H9 (cell line): Measurements from ENCODE around the gene RPL27. TPM values are rescaled to one million over a fixed set of nuclear protein-coding genes. Genes with fewer than 3 reads are reported as not detected.

ENCODE experiments used
- DNase-seq: peaks from one replicate; pipeline ENCODE4 v3.0.0-alpha.2; 2017
- H2AFZ ChIP-seq: one replicate; pipeline ENCODE4 v1.6.1; 2013; ENCODE audit warnings: mild to moderate bottlenecking, low read length, control low read depth, moderate library complexity
- H2AK5ac ChIP-seq: 2 replicates; pipeline ENCODE4 v1.6.1; 2013; ENCODE audit warnings: low read length, control low read depth, mixed read lengths; ENCODE audit not compliant: insufficient read length
- H2BK120ac ChIP-seq: one replicate; pipeline ENCODE4 v1.6.1; 2013; ENCODE audit warnings: low read depth, mild to moderate bottlenecking, low read length, control low read depth, inconsistent platforms; ENCODE audit not compliant: poor library complexity, severe bottlenecking
- H2BK12ac ChIP-seq: 2 replicates; pipeline ENCODE4 v1.6.1; 2013; ENCODE audit warnings: low read length, control low read depth, mixed read lengths, low read depth; ENCODE audit not compliant: insufficient read length
- H2BK15ac ChIP-seq: 2 replicates; pipeline ENCODE4 v1.6.1; 2013; ENCODE audit warnings: low read depth, low read length, control low read depth
- H2BK20ac ChIP-seq: one replicate; pipeline ENCODE4 v1.6.1; 2013; ENCODE audit warnings: low read depth, mild to moderate bottlenecking, low read length, control low read depth, inconsistent platforms; ENCODE audit not compliant: poor library complexity, severe bottlenecking
- H2BK5ac ChIP-seq: 2 replicates; pipeline ENCODE4 v1.6.1; 2013; ENCODE audit warnings: low read length, control low read depth, mixed read lengths; ENCODE audit not compliant: insufficient read length
- H3K14ac ChIP-seq: 2 replicates; pipeline ENCODE4 v1.6.1; 2013; ENCODE audit warnings: low read length, control low read depth; ENCODE audit not compliant: insufficient read depth
- H3K18ac ChIP-seq: 2 replicates; pipeline ENCODE4 v1.6.1; 2013; ENCODE audit warnings: low read depth, mild to moderate bottlenecking, mixed read lengths, low read length, control low read depth; ENCODE audit not compliant: insufficient read length
- H3K23ac ChIP-seq: 2 replicates; pipeline ENCODE4 v1.6.1; 2013; ENCODE audit warnings: low read length, control low read depth, mixed read lengths, low read depth; ENCODE audit not compliant: insufficient read length
- H3K23me2 ChIP-seq: 2 replicates; pipeline ENCODE4 v1.6.1; 2013; ENCODE audit warnings: low read depth, mild to moderate bottlenecking, mixed read lengths, low read length, control low read depth; ENCODE audit not compliant: insufficient read length, poor library complexity, severe bottlenecking
- H3K27ac ChIP-seq: 2 replicates; pipeline ENCODE4 v1.5.1; 2013; ENCODE audit warnings: low read length, control low read depth, mixed read lengths, low read depth; ENCODE audit not compliant: insufficient read length
- H3K27me3 ChIP-seq: 2 replicates; pipeline ENCODE4 v1.6.1; 2013; ENCODE audit warnings: low read length, control low read depth, inconsistent platforms; ENCODE audit not compliant: insufficient read depth
- H3K4ac ChIP-seq: 2 replicates; pipeline ENCODE4 v1.6.1; 2013; ENCODE audit warnings: low read depth, mild to moderate bottlenecking, control low read depth, inconsistent platforms, low read length, moderate library complexity
- H3K4me1 ChIP-seq: 2 replicates; pipeline ENCODE4 v1.6.1; 2013; ENCODE audit warnings: low read length, control low read depth, inconsistent platforms; ENCODE audit not compliant: insufficient read depth
- H3K4me2 ChIP-seq: 2 replicates; pipeline ENCODE4 v1.6.1; 2013; ENCODE audit warnings: low read length, control low read depth, mixed read lengths; ENCODE audit not compliant: insufficient read length, insufficient read depth
- H3K56ac ChIP-seq: 2 replicates; pipeline ENCODE4 v1.6.1; 2013; ENCODE audit warnings: low read depth, mild to moderate bottlenecking, mixed read lengths, low read length, control low read depth; ENCODE audit not compliant: insufficient read length
- H3K79me1 ChIP-seq: 2 replicates; pipeline ENCODE4 v1.6.1; 2013; ENCODE audit warnings: low read depth, mild to moderate bottlenecking, moderate library complexity, low read length, control low read depth, inconsistent platforms; ENCODE audit not compliant: insufficient read depth, poor library complexity, severe bottlenecking
- H3K79me2 ChIP-seq: 2 replicates; pipeline ENCODE4 v1.6.1; 2013; ENCODE audit warnings: low read length, control low read depth, inconsistent platforms; ENCODE audit not compliant: insufficient read depth
- H3K9ac ChIP-seq: 2 replicates; pipeline ENCODE4 v1.6.1; 2013; ENCODE audit warnings: low read length, control low read depth, mixed read lengths; ENCODE audit not compliant: insufficient read length; ENCODE audit errors: extremely low read depth
- H3K9me3 ChIP-seq: one replicate; pipeline ENCODE4 v1.6.1; 2013; ENCODE audit warnings: low read depth, low read length, inconsistent platforms; ENCODE audit not compliant: control insufficient read depth
- H3T11ph ChIP-seq: one replicate; pipeline ENCODE4 v1.6.1; 2013; ENCODE audit warnings: mild to moderate bottlenecking, low read length, control low read depth, inconsistent platforms
- H4K20me1 ChIP-seq: one replicate; pipeline ENCODE4 v1.6.1; 2013; ENCODE audit not compliant: control insufficient read depth, insufficient read length, insufficient read depth
- H4K5ac ChIP-seq: 2 replicates; pipeline ENCODE4 v1.6.1; 2013; ENCODE audit warnings: low read depth, mild to moderate bottlenecking, mixed read lengths, low read length, control low read depth; ENCODE audit not compliant: insufficient read length
- H4K8ac ChIP-seq: replicated peaks from 2 replicates; pipeline ENCODE4 v1.6.1; 2013; ENCODE audit warnings: low read length, control low read depth, mixed read lengths, low read depth; ENCODE audit not compliant: insufficient read length
- H4K91ac ChIP-seq: 2 replicates; pipeline ENCODE4 v1.6.1; 2013; ENCODE audit warnings: low read depth, mild to moderate bottlenecking, moderate library complexity, mixed read lengths, low read length, control low read depth; ENCODE audit not compliant: insufficient read length
- H3K27ac Mint-ChIP-seq, 3 experiments: 2 replicates in 2 of 3; 3 replicates in 1 of 3; pipeline ENCODE4 v1.8.0; 2020 to 2021; ENCODE audit warnings: mixed read lengths in 3 of 3, mild to moderate bottlenecking in 1 of 3, moderate library complexity in 1 of 3
- H3K27me3 Mint-ChIP-seq: 2 replicates; pipeline ENCODE4 v1.8.0; 2021; ENCODE audit warnings: low read depth, mild to moderate bottlenecking, moderate library complexity, mixed read lengths
- H3K36me3 Mint-ChIP-seq, 3 experiments: 2 replicates in 2 of 3; 3 replicates in 1 of 3; pipeline ENCODE4 v1.8.0; 2020 to 2021; ENCODE audit warnings: low read depth in 3 of 3, mixed read lengths in 3 of 3; ENCODE audit not compliant: insufficient read depth in 1 of 3
- H3K4me1 Mint-ChIP-seq, 2 experiments: 2 replicates each; pipeline ENCODE4 v1.8.0; 2020; ENCODE audit warnings: mixed read lengths in 2 of 2
- H3K4me3 Mint-ChIP-seq, 2 experiments: 2 replicates in 1 of 2; 3 replicates in 1 of 2; pipeline ENCODE4 v1.8.0; 2020 to 2021; ENCODE audit warnings: mild to moderate bottlenecking in 2 of 2, mixed read lengths in 2 of 2, moderate library complexity in 1 of 2
- H3K9me3 Mint-ChIP-seq, 2 experiments: 2 replicates in 1 of 2; 3 replicates in 1 of 2; pipeline ENCODE4 v1.8.0; 2020; ENCODE audit warnings: mild to moderate bottlenecking in 2 of 2, mixed read lengths in 2 of 2, moderate library complexity in 1 of 2
- WGBS: extraction: QIAGEN DNeasy Blood & Tissue Kit; methylation state at CpG from one replicate; pipeline ENCODE4 v1.1.7; 2013; ENCODE audit warnings: missing lambda C conversion rate, low lambda C conversion rate, mixed read lengths; ENCODE audit not compliant: insufficient read length; ENCODE audit errors: extremely low coverage; 5-methylcytosine and 5-hydroxymethylcytosine counted together
- total RNA-seq: library from RNA; stranded (reverse); gene quantifications from 2 replicates; pipeline ENCODE4 v1.2.1, GENCODE V29; 2021
- TF ChIP-seq, protein P1 (sequence below): fragments of 200-600 bp; sonication (generic); conservative IDR thresholded peaks from 3 replicates; pipeline ENCODE4 v1.8.0; 2021; ENCODE audit warnings: antibody characterized with exemption, mild to moderate bottlenecking

RPL27 gene
- total RNA-seq, 1 experiment from 2014 or later = 1,514 TPM

DNA sequence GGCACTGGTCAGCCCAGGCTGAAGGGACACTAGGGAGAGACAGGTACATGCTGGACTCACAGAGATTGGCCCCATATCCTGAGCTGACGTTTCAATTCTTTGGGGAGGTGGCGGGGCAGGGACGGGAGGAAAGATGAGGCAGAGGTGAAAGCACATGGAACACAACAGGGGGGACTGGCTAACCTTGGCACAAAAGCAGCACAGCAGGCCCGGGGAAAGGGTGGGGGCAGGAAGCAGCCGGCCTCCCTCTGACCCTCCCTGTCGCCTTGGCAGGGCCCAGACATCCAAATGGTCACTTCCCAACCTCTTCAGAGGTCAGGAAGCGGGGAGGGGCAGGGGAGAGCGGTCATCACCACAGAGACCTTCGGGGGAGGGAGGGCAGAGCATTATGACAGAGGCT, 17.4 kb downstream of the RPL27 start:
- Histone ChIP-seq H3K9me3 (no peaks in the 10 kb centered on the region), H2BK120ac (no peak overlapping the region), H4K20me1 (no peaks in the 10 kb centered on the region), H3K4ac (no peak overlapping the region), H2BK20ac (no peak overlapping the region), H3K14ac (no peak overlapping the region), H2BK15ac (no peak overlapping the region), H3K4me1 (peaks cover 3% of the 10 kb centered on the region), H2AK5ac (no peak overlapping the region), H3K27ac (no peak overlapping the region), H3K56ac (no peak overlapping the region), H2BK5ac (no peak overlapping the region), H4K91ac (no peak overlapping the region), H3K18ac (no peak overlapping the region), H3K79me2 (no peaks in the 10 kb centered on the region), H3K4me2 (no peak overlapping the region), H3K23ac (no peak overlapping the region), H3K9ac (no peak overlapping the region), H2BK12ac (no peak overlapping the region), H2AFZ (no peak overlapping the region), H3K23me2 (no peaks in the 10 kb centered on the region), H3K79me1 (no peaks in the 10 kb centered on the region), H4K5ac (no peak overlapping the region), H4K8ac (no peak overlapping the region), H3K27me3 (no peaks in the 10 kb centered on the region), H3T11ph (no peak overlapping the region)
- Mint-ChIP-seq H3K9me3 (no peaks in the 10 kb centered on the region), H3K4me1 (peaks cover 32 to 61% of the 10 kb centered on the region in 2 experiments), H3K27me3 (no peaks in the 10 kb centered on the region), H3K36me3 (peaks cover 11 to 47% (median 45%) of the 10 kb centered on the region in 3 experiments; a peak in 6 of 7 replicates), H3K4me3 (peak overlapping the region in 1 of 2 experiments; percentile 7; a peak in 2 of 5 replicates), H3K27ac (peak overlapping the region; percentile 56 to 85 (median 85); a peak in 6 of 7 replicates)
- TF ChIP-seq, protein P1, sequence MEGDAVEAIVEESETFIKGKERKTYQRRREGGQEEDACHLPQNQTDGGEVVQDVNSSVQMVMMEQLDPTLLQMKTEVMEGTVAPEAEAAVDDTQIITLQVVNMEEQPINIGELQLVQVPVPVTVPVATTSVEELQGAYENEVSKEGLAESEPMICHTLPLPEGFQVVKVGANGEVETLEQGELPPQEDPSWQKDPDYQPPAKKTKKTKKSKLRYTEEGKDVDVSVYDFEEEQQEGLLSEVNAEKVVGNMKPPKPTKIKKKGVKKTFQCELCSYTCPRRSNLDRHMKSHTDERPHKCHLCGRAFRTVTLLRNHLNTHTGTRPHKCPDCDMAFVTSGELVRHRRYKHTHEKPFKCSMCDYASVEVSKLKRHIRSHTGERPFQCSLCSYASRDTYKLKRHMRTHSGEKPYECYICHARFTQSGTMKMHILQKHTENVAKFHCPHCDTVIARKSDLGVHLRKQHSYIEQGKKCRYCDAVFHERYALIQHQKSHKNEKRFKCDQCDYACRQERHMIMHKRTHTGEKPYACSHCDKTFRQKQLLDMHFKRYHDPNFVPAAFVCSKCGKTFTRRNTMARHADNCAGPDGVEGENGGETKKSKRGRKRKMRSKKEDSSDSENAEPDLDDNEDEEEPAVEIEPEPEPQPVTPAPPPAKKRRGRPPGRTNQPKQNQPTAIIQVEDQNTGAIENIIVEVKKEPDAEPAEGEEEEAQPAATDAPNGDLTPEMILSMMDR = no peak
- no peak for DNase-seq
- WGBS = no CpG with 5 or more reads among the region's 9 CpGs
